Measurements from ENCODE around the gene TINAGL1. TPM values are rescaled to one million over a fixed set of nuclear protein-coding genes. Genes with fewer than 3 reads are reported as not detected.

Gene TINAGL1
- total and polyA plus RNA-seq, 7 donors: 28.5 to 59.6 (median 52.5) TPM

DNA sequence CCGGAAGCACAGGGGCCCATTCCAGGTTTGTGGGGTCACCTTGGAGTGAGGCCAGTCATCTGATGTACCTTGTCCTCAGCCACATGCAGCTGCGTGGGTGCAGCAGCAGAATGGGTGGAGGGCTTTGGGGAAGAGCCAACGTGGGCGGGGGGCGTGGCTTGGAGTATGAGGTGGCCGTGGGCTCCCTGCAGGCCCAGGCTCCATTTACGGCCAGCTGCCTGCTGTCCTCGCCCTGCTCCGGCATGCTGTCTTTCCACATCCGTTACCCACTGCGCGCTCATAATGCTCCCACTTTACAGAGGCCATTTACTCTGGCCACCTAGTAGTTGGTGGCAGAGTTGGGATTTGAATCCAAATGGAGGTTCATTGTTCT, 27.8 kb upstream of the TINAGL1 start:
- no peak for DNase-seq
- intact Hi-C loops (cut with DNase I): loop anchor here (1.0 to 10.0 kb wide), 7 partner anchors 84 to 754 kb away; no protein-coding TSS in a partner anchor
- 24 to 28% (median 25%) methylated on average over 10 to 12 of the region's 12 CpGs for WGBS, 3 donors

GRCh38 chr1:31548907-31549808, 27.2 kb upstream of the TINAGL1 start:
- peak overlapping the region; percentile 36 for H3K4me3 ChIP-seq
- ATAC-seq (peak; percentile 89 to 95 (median 92)), DNase-seq (peak; percentile 84 to 85)
- intact Hi-C loops (cut with DNase I): loop anchor here (1.0 to 10.0 kb wide), 8 partner anchors 84 to 754 kb away; no protein-coding TSS in a partner anchor
- no peaks in the 10 kb centered on the region for H3K9me3 ChIP-seq
- H3K27me3 ChIP-seq (ENCODE audit: insufficient read depth in 3 of 3, low read length in 2 of 3): peaks cover 0 to 3% (median 0%) of the 10 kb centered on the region in 3 donors
- WGBS, 3 donors: 5 to 6% (median 6%) methylated on average over 22 to 24 of the region's 24 CpGs
- TF ChIP-seq, protein P1, sequence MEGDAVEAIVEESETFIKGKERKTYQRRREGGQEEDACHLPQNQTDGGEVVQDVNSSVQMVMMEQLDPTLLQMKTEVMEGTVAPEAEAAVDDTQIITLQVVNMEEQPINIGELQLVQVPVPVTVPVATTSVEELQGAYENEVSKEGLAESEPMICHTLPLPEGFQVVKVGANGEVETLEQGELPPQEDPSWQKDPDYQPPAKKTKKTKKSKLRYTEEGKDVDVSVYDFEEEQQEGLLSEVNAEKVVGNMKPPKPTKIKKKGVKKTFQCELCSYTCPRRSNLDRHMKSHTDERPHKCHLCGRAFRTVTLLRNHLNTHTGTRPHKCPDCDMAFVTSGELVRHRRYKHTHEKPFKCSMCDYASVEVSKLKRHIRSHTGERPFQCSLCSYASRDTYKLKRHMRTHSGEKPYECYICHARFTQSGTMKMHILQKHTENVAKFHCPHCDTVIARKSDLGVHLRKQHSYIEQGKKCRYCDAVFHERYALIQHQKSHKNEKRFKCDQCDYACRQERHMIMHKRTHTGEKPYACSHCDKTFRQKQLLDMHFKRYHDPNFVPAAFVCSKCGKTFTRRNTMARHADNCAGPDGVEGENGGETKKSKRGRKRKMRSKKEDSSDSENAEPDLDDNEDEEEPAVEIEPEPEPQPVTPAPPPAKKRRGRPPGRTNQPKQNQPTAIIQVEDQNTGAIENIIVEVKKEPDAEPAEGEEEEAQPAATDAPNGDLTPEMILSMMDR (IDR thresholded peaks at IDR 0.05): peak; percentile 96
- no peaks in the 10 kb centered on the region for H3K4me1 ChIP-seq
- no peaks in the 10 kb centered on the region for H3K36me3 ChIP-seq (ENCODE audit: insufficient read depth in 1 of 2, low read depth in 1 of 2)
- peak overlapping the region; percentile 70 for H3K27ac ChIP-seq

More for the DNA sequence above, 27.8 kb upstream of the TINAGL1 start:
- Histone ChIP-seq H3K9me3 (no peaks in the 10 kb centered on the region), H3K36me3 (ENCODE audit: insufficient read depth in 1 of 2, low read depth in 1 of 2) (no peaks in the 10 kb centered on the region), H3K27me3 (ENCODE audit: insufficient read depth in 3 of 3, low read length in 2 of 3) (peaks cover 0 to 3% (median 0%) of the 10 kb centered on the region in 3 donors), H3K27ac (no peak overlapping the region), H3K4me3 (no peak overlapping the region), H3K4me1 (no peaks in the 10 kb centered on the region)
- TF ChIP-seq, protein P1 (IDR thresholded peaks at IDR 0.05): no peak
- ATAC-seq: peak; percentile 16 to 32 (median 28)

- peak overlapping the region; percentile 36 for H3K4me3 ChIP-seq
- TF ChIP-seq, protein P1 (IDR thresholded peaks at IDR 0.05): no peak
- 48 to 53% (median 49%) methylated on average over 7 of the region's 7 CpGs for WGBS, 3 donors
- H3K27ac ChIP-seq: peak overlapping the region; percentile 70
- no peak for DNase-seq
- intact Hi-C loops (cut with DNase I): loop anchor here (1.0 to 10.0 kb wide), 7 partner anchors 85 to 755 kb away; no protein-coding TSS in a partner anchor
- no peaks in the 10 kb centered on the region for H3K36me3 ChIP-seq (ENCODE audit: insufficient read depth in 1 of 2, low read depth in 1 of 2)
- H3K27me3 ChIP-seq (ENCODE audit: insufficient read depth in 3 of 3, low read length in 2 of 3): peaks cover 0 to 3% (median 0%) of the 10 kb centered on the region in 3 donors
- peak; percentile 89 to 93 (median 92) for ATAC-seq
- H3K9me3 ChIP-seq: no peaks in the 10 kb centered on the region
- no peaks in the 10 kb centered on the region for H3K4me1 ChIP-seq
Measured at GRCh38 chr1:31549809-31550620, 26.3 kb upstream of the TINAGL1 start.

DNA sequence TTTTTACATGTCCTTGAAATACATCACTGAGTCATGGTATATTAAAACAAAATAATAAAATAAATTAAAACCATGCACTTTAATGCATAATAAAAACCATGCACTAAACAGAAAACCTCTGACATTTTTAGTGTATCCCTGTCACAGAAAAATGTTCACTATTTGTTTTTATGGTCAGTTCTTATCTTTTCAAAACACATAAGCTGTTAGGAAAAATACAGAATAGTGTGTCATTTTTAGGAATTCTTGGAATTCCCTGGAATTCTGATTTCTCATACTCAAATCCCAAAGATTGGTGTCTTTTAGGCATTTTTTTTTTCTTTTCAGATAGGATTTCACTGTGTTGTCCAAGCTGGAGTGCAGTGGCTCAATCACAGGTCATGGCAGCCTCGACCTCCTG, 25.1 kb upstream of the TINAGL1 start:
- Histone ChIP-seq H3K4me1 (no peaks in the 10 kb centered on the region), H3K27ac (no peak overlapping the region), H3K9me3 (no peaks in the 10 kb centered on the region), H3K4me3 (no peak overlapping the region), H3K36me3 (ENCODE audit: insufficient read depth in 1 of 2, low read depth in 1 of 2) (no peaks in the 10 kb centered on the region), H3K27me3 (ENCODE audit: insufficient read depth in 3 of 3, low read length in 2 of 3) (peaks cover 0 to 3% (median 0%) of the 10 kb centered on the region in 3 donors)
- intact Hi-C loops (cut with DNase I): no loop called here
- WGBS, 3 donors: 81 to 83% (median 82%) methylated on average over 1 of the region's 1 CpG
- DNase-seq (no peak), ATAC-seq (no peak)
- TF ChIP-seq, protein P1 (IDR thresholded peaks at IDR 0.05): no peak

All from psoas muscle (tissue), 8 donors.